H7 (cell line): ENCODE results near the gene CLASRP. TPM values are rescaled to one million over a fixed set of nuclear protein-coding genes. Genes with fewer than 3 reads are reported as not detected.
A peak's percentile ranks its signal among the peaks of the same experiment; 100 is the strongest.

ENCODE experiments used
- DNase-seq: peaks from one replicate; pipeline ENCODE4 v3.0.0; 2012
- H3K27me3 ChIP-seq: 2 replicates; pipeline ENCODE4 v1.6.0; 2011; ENCODE audit warnings: mild to moderate bottlenecking, low read length; ENCODE audit not compliant: control insufficient read depth, insufficient read depth
- H3K36me3 ChIP-seq: replicated peaks from 2 replicates; pipeline ENCODE4 v1.5.1; 2011; ENCODE audit warnings: low read length; ENCODE audit not compliant: control insufficient read depth, insufficient read depth
- H3K4me3 ChIP-seq: 2 replicates; pipeline ENCODE4 v1.5.1; 2011; ENCODE audit warnings: low read depth, mild to moderate bottlenecking, control low read depth, low read length, moderate library complexity; ENCODE audit not compliant: insufficient read depth
- total RNA-seq: library from RNA; depleted of rRNA; stranded (reverse); fragments of >200 nt; shearing (Covaris generic); gene quantifications from 2 replicates; pipeline ENCODE4 v1.2.3, GENCODE V29; 2014

Gene CLASRP
- total RNA-seq, 1 experiment from 2014 or later = 31.4 TPM

DNA sequence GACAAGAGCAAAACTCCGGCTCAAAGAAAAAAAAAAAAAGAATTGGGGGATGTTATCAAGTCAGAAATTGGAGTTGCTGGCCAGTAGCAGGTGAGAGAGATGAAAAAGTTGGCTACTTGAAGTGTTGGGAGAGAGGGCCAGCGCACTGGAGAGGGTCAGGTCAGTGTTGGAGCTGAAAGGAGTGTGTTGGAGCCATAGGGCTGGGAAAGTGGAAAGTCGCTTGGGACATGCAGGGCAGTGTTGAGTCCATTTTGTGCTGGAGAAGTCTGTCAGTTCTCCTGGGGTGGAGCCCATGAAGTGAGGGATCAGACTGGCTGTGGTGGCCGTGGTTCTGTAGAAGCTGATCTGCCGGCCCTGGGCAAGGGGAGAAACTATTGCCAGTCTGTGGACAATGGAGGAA lies 55.9 kb downstream of the CLASRP start:
- Histone ChIP-seq H3K4me3 (no peak overlapping the region), H3K27me3 (no peaks in the 10 kb centered on the region), H3K36me3 (peaks cover 4% of the 10 kb centered on the region)
- DNase-seq = no peak

- peak; percentile 33 for DNase-seq
- no peaks in the 10 kb centered on the region for H3K36me3 ChIP-seq
- H3K4me3 ChIP-seq = no peak overlapping the region
- no peaks in the 10 kb centered on the region for H3K27me3 ChIP-seq
These were observed 56.9 kb downstream of the CLASRP start for GRCh38 chr19:45095496-45096413.

DNA sequence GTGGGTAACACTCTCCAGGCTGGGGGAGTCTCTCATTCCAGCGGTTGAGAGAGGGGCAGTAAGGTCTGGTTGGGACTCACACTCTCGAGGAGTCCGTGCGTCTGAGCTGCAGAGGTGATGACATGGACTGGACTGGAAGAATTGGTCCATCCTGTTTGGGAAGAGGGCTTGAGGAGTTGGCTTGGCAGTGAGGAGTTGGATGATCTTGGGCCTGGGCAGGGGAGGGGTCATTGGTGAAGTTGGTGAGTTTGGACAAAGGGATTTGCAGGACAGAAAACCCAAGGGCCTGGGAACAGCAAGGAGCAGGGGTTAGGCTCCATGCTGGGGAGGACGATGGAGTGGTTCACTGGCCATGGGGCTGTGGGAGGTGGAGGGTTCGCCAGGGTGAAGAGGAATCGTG lies 57.9 kb downstream of the CLASRP start:
- DNase-seq = no peak
- Histone ChIP-seq H3K36me3 (no peaks in the 10 kb centered on the region), H3K27me3 (no peaks in the 10 kb centered on the region), H3K4me3 (no peak overlapping the region)

- no peak overlapping the region for H3K4me3 ChIP-seq
- H3K27me3 ChIP-seq = no peaks in the 10 kb centered on the region
- no peaks in the 10 kb centered on the region for H3K36me3 ChIP-seq
- peak; percentile 60 for DNase-seq
These were observed 58.6 kb downstream of the CLASRP start for GRCh38 chr19:45097450-45097775.

DNA sequence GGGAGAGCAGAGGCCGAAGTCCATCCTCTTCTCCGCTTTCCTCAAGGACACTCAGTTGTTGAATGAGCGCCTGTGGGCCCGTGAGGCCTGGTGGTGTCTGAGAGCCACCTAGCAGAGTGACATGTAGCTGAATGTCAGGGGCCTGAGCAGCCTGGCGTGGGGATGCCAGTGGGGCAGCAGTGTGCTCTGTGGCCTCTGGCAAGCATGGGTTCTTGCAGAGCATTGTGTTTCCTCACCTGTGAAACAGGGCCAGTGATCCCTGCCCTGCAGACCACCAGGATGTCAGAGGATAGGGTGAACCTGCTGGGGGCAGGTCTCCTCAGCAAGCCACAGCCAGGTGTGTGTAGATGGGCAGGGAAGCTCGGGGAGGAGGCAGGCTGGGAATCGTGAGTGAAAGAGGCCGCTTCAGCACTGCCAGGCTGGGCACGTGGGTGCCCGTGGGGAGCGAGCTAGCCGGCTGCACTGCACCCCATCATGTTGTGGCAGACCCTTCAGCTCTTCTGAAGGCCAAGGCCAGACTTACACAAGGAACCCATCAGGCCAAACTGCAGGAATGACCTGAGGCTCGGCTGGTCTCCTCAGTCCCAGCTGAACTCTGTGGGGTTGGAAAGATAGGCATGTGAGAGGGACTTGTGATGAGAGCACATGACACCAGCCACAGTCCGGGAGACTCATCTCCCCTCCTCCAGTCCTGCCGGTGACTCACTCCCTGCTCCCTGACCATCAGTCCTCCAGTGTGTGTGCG lies 59.1 kb downstream of the CLASRP start:
- no peaks in the 10 kb centered on the region for H3K27me3 ChIP-seq
- H3K36me3 ChIP-seq = no peaks in the 10 kb centered on the region; the same call in 1 of the 2 replicates
- no peak overlapping the region for H3K4me3 ChIP-seq
- DNase-seq = peak; percentile 70

DNA sequence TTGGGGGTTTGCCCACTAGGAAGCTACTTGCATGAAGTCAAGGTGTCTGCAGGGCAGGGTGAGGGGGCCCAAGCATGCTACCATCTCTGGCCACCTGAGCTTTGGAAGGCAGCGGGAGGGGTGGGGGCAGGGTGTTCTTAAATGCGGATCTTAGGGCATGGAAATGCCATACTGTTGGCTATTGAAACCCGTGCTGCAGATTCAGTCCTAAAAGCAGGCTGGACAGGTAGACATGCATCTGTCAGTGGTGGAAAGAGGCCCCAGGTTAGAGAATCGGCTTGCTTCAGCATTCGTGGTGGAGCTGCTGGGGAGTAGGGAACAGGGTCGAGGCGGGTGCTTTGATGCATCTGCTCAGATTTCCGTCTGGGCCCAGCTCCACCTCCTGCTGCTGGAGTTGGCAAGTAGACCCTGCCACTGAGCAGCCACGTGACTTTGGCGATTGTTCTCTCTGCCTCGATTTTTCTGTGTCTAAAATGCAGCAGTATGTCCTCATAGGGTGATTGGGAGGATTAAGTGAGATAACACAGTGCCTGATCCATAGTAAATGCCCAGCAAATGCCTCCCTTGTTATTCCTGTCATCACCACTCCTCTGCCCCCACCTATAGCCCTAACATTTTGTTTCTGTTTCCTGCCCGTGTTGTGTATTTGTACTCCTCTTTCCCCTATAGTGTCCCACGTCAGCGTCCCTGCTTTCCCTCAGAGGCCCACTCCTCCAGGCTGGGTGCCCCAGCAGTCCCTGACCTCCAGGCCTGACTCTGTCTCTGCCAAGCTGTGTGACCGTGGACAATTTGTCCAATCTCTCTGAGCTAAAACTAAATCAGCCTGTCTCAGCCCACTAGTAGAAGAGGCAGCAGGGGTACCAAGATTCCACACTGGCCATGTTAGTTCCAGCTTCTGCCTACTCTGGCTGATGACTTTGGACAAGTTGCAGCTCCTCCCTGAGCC lies 59.9 kb downstream of the CLASRP start:
- Histone ChIP-seq H3K36me3 (no peaks in the 10 kb centered on the region; the same call in 1 of the 2 replicates), H3K27me3 (no peaks in the 10 kb centered on the region), H3K4me3 (no peak overlapping the region)
- DNase-seq = no peak

DNA sequence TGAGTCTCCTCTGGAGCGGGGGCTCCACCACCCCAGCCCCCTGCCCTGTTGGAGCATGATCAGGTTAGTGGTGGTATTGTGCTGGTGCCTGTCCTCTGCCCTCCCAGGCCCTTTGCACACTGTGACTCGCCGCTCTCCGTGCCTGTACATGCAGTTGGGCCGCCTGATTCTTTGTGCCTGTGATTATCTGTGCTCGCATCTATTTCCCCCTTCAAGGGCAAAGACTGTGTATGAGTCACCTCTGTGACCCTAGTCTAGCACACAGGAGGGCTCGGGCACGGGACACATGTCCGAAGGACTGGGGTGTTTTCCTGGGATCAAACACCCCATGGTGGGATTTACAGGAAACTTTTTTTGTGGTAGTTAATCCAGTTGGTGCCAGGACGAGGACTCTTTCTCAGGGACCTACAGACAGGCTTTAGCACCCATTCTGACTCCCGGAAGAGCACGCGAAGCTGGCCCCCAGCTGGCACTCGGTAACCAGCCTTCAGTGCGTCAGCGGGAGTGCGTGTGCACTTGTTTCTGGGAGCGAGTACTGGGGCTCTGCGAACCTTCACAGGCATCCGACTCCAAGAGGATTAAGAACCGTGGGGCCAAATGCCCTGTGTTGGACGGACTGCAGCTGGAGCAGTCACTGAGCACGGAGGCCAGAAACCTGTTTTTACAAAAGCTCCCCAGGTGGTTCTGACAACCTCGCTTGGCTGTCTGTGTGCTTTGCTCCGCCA lies 60.8 kb downstream of the CLASRP start:
- peak; percentile 71 for DNase-seq
- H3K4me3 ChIP-seq = no peak overlapping the region
- H3K36me3 ChIP-seq = no peaks in the 10 kb centered on the region; the same call in 1 of the 2 replicates
- H3K27me3 ChIP-seq = no peaks in the 10 kb centered on the region

- Histone ChIP-seq H3K36me3 (no peaks in the 10 kb centered on the region; the same call in 1 of the 2 replicates), H3K27me3 (no peaks in the 10 kb centered on the region), H3K4me3 (no peak overlapping the region)
- no peak for DNase-seq
These were observed 61.4 kb downstream of the CLASRP start for GRCh38 chr19:45100201-45100600.

- DNase-seq = no peak
- no peaks in the 10 kb centered on the region; the same call in 1 of the 2 replicates for H3K36me3 ChIP-seq
- no peak overlapping the region for H3K4me3 ChIP-seq
- no peaks in the 10 kb centered on the region for H3K27me3 ChIP-seq
These were observed 62.0 kb downstream of the CLASRP start for GRCh38 chr19:45100846-45101252.

DNA sequence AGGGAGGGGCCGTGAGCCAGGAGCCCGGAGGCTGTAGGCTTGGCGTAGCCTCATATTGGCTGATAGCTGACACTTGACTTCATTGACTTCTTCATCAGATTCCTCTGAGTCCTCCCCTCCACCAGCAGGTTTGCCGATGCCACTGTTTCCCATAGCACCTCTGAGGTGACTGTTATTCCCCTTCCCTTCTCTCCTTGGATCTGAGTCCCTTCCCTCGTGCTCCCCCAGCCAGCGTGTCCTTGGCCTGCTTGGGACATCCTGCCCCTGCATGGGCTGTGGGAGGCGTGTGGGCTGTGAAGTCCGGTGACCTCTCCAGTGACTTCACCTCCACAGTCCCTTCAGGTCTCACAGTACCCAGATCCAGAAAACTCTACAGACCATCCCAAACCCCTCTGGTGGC lies 63.0 kb downstream of the CLASRP start:
- no peaks in the 10 kb centered on the region for H3K27me3 ChIP-seq
- H3K36me3 ChIP-seq = no peaks in the 10 kb centered on the region; the same call in 1 of the 2 replicates
- peak; percentile 49 for DNase-seq
- no peak overlapping the region for H3K4me3 ChIP-seq

- H3K36me3 ChIP-seq = no peaks in the 10 kb centered on the region; the same call in 1 of the 2 replicates
- no peak for DNase-seq
- H3K27me3 ChIP-seq = no peaks in the 10 kb centered on the region
- no peak overlapping the region for H3K4me3 ChIP-seq
These were observed 63.6 kb downstream of the CLASRP start for GRCh38 chr19:45102481-45102880.

DNA sequence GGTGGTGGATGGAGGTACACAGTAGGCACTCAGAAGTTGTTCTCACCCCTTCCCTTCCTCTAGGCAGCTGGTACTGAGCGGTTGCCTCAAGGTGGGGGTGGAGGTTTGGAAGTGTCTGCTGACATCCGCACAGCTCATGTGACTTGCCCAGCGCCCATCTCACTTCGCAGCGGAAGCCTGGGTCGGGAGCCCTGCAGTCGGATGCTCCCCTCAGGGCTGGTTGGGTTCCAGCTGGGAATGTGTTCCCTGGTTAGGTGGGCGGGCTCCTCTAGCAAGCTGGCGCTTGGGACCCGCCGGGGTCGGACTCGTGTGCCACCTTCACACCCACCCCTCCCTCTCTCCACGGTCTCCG lies 64.3 kb downstream of the CLASRP start:
- no peak overlapping the region for H3K4me3 ChIP-seq
- DNase-seq = peak; percentile 70
- H3K27me3 ChIP-seq = no peaks in the 10 kb centered on the region
- H3K36me3 ChIP-seq = no peaks in the 10 kb centered on the region; the same call in 1 of the 2 replicates

DNA sequence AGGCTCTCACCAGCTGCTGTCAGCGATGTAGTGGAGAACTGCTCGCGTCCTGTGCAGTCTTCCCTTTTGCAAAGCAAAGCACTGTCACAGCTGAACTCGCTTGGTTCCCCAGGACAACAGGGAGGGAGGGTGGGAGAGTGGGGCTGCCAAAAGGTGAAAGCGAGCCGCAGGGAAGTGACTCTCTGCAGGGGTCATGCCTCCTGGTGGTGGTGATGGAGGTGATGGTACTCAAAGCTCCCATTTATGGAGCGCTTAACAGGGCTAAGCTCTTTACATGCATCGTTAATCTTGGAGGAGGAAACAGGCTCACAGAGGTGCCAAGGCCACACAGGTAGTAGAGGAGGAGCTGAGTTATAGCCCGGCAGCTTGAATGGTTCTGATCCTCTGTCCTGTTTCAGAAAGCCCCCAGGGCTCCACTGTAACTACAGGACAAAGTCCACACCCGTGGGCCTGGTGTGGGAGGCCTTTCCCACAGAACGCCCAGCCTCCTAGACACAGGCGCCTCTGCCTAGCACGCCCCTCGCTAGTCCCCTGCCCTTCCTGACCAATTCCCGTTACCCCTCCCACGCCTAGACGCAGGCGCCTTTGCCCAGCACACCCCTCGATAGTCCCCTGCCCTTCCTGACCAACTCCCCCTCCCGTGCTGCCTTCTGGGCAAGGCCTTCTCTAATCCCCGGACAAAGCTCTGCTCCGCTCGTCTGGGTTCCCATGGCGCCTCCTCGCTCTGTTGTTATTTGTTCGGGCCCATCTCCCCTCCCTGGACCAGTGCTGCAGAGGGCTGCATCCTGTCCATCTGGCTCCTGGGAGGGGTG lies 64.9 kb downstream of the CLASRP start:
- H3K27me3 ChIP-seq = no peaks in the 10 kb centered on the region
- no peaks in the 10 kb centered on the region; the same call in 1 of the 2 replicates for H3K36me3 ChIP-seq
- H3K4me3 ChIP-seq = no peak overlapping the region
- peak; percentile 81 for DNase-seq
